Endometrial microvascular endothelial cells (primary cell): ENCODE measurements around the gene NRL. TPM values are rescaled to one million over a fixed set of nuclear protein-coding genes. Genes with fewer than 3 reads are reported as not detected.

Experiments used
- in situ Hi-C: cut with HindIII; loops from 2 replicates; pipeline ENCODE4 v1.10.0; 2017; ENCODE audit warnings: low sequenced_read_pairs, low pct_unique_long_range_greater_than_20kb; ENCODE audit errors: inconsistent ontology term
- total RNA-seq: library from RNA; depleted of rRNA; stranded (reverse); fragments of >200 nt; gene quantifications from one replicate; pipeline ENCODE4 v1.2.3, GENCODE V29; 2015; ENCODE audit errors: inconsistent ontology term

The NRL gene
- total RNA-seq, 1 donor from 2014 or later = 0.65 TPM

DNA sequence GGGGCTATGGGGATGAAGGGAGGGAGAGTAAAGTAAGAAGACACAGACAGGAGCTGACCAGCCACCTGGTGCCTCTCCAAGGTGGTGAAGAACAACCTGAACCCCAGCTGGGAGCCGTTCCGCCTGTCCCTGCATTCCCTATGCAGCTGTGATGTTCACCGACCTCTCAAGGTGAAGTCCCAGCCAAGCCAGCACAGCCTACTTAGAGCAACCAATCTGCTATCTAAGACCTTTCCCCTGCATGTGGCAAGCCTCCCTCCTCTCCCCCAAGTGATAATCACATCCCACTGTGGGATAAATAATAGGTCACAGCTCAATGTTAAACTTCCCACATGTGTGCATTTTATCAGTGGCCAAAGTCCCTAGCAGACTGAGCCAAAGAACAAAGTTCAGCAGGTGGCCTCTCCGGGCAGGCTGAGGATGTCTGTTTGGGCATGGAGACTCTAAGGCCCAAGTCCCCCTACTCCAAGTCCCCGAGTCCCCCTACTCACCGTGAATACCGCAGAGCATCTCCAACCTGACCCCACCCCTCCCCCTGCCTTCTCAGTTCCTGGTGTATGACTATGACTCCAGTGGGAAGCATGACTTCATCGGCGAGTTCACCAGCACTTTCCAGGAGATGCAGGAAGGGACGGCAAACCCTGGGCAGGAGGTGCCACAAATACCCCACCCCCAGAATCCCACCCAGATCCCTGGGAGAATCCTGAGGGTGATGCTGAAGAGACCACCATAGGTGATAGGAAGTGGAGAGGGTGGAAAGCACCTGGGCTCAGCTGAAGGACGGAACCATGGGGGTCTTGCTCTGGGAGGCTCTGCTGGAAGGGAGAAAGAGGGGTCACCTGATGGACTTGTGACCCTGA is 39.9 kb downstream of the NRL start:
- in situ Hi-C loops = no loop called here

DNA sequence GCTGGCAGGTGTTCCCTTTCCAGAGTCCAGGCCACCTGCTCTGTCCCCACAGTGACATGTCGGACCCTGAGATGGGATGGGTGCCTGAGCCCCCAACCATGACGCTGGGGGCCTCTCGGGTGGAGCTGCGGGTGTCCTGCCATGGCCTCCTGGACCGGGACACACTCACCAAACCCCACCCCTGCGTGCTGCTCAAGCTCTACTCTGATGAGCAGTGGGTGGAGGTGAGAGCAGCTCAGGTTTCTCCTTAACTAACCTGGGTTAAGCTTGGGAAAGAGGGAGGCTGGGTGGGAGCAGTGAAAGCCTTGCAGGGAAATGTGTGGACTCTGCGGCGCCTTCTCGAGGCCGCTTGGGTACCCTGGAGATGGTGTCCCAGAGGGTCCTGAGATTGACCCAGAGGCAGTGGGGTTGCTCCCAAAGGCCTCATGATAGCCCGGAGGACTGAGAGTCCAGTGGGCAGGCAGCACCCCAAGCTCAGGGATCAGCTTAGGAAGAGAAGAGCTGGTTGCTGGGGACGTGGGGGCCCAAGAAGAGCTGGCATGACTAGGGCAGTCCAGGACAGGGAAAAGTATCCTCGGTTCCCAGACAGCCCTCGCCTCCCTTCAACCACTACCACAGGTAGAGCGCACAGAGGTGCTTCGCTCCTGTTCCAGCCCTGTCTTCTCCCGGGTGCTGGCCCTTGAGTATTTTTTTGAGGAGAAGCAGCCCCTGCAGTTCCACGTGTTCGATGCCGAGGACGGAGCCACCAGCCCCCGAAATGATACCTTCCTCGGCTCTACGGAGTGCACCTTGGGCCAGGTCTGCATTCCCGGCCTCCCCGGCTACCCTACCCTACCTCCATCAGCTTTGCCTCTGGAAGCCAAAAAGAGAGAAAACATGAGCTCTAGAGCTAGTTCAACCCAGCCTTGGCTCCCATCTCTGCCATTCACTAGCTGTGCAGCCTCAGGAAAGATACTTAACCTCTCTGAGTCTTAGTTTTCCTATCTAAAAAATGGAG is 41.6 kb downstream of the NRL start:
- in situ Hi-C loops = no loop called here

DNA sequence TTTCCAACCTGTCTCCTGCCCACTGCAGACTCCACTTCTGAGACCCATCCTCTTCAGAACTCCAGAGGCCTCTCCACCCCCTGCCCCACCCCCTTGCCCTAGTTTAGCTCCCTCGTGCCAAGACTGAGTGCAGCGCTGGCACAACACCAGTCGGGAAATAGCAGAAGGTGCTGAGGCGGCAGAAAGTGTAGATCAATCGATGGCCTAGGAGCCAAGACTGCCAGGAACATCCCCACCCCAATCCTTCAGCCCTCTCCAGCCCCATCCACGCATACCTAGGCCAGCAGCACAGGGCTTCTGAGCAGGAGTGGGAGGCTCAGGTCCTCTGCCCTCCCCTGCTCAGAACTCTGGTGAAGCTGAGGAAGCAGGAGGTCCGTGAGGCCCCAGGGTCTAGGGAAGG is 42.3 kb downstream of the NRL start:
- in situ Hi-C loops = no loop called here

DNA sequence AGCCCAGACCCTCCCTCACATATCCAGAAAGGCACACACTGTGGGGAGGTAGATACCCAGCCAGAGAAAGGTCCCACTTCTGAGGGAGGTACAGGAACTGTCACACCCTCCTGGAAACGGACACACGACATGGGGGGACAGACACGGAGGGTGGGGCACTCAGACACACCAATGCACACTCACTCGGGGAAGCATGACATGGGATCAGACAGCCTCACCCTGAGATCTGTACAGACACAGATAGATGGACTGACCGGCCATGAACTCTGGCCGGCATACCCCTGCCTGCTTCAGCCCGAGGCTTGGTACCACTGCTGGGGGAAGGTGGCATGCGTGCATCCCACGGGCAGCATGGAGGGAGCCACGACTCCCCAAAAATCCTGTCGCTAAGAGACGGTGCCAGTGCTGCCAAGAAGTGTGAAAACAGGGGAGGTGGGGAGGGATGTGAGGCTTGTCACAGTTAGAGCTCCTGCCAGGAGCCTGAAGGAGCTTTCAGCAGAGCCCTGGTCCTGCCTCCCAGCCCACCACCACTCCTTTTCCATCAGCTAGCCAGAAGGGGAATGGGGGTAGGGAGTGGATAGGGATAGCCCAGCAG is 42.8 kb downstream of the NRL start:
- in situ Hi-C loops = no loop called here

DNA sequence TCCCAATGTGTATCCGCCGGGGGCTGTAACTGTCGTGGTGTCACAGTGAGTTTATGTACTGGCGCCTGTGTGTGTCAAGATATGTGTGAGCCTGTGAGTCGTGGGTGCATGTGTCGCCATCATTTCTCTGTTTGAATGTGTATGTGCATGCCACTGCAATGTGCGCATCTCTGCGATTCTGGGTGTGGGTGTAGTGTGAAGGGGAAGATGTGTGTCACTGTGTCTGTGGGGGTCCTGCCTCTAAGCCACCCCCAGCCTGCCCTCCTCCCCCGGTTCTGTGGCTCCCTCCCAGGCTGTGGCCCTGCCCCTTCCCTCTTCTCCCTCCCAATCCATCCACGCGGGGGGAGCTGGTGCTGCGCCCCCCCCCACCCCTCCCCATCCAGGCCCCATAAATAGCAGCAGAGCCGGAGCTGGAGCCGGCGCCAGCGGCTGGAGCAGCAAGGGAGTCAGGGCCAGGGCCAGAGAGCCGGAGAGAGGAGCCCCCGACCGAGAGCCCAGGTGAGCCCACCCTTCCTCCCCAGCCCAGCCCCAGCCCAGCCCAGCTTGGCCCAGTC is 43.5 kb downstream of the NRL start, which contains the start of gene CPNE6:
Gene CPNE6 (plus strand): TSS at position 419 of the 554 bp plus-strand sequence. CDS start 1,375 bp downstream, outside the sequence.
- in situ Hi-C loops = no loop called here

DNA sequence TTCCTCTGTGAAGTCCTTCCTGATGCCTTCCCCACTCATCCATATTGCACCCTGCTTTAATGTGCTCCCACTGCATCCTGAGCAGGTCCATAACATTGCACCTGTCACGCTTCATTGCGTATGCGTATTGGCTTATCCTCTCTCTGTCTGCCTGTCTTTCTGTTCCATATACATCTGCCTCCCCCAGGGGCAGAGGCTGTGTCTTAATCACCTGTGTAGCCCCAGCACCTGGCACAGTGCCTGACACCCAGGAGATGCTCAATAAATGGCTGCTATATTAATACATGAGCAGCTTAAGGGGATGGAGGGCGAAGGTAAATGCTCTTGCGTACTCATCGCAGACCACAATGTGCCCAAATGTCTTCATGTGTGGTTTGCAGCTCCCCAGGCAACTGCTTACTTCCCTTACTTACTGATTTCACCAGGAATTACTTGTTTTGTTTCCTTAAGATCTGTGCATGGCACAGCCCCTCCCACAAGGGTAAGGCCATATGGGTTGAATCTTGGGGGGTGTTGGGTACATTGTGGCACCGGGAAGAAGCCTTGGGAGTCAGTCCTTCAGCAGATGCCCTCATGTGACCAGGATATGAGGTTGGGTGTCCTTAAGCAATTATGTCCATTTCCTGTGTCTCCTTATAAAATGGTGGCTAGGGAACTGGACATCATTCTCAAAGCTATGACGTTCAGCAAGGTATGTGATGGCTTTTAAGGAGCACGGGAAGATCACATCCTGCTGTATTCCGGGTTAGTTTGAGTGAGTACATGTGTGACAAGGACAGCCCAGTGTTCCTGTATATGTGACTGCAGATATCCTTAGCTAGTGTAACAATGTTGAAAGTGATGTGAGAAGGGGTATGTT is 44.2 kb downstream of the NRL start:
- in situ Hi-C loops = no loop called here

DNA sequence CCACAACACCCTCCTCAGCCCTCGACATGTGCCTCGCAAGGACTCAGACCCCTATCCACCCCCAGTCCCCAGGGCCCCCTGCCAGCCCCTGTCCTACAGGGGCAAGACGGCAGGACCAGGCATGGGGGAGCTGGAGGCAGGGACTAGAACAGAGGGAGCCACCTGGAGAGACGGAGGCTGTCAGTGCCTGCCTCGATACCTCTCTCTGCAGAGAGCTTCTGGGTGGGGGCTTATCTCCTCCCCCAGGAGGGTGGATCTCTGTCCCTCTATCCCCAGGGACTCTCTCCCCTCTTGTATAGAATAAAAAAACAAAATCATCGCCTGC is 45.4 kb downstream of the NRL start:
- in situ Hi-C loops = no loop called here

DNA sequence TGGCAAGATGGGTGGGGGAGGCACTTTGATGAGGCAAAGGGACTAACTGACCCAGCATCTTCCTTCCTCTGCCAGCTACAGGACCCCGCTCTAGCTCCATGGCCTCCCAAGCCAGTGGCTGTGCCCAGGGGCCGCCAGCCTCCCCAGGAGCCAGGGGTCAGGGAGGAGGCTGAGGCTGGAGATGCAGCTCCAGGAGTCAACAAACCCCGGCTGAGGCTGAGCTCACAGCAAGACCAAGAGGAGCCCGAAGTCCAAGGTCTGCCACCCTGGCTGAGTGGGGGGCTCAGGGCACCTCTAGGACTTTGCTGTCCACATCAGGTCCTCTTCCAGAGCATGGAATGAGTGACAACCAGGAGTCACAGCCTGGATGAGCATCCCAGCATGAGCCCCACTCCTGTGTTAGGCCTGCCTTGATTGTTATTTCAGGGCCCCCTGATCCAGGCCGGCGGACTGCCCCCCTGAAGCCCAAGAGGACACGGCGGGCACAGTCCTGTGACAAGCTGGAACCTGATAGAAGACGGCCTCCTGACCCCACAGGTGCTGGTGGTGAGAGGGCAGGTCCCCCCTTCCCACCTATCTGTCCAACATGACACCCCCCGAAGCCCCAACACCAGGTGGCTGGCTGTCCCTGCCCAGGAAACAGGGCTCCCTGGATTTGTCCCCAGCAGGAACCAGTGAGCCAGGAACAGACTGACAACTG is 45.9 kb downstream of the NRL start:
- in situ Hi-C loops = no loop called here

DNA sequence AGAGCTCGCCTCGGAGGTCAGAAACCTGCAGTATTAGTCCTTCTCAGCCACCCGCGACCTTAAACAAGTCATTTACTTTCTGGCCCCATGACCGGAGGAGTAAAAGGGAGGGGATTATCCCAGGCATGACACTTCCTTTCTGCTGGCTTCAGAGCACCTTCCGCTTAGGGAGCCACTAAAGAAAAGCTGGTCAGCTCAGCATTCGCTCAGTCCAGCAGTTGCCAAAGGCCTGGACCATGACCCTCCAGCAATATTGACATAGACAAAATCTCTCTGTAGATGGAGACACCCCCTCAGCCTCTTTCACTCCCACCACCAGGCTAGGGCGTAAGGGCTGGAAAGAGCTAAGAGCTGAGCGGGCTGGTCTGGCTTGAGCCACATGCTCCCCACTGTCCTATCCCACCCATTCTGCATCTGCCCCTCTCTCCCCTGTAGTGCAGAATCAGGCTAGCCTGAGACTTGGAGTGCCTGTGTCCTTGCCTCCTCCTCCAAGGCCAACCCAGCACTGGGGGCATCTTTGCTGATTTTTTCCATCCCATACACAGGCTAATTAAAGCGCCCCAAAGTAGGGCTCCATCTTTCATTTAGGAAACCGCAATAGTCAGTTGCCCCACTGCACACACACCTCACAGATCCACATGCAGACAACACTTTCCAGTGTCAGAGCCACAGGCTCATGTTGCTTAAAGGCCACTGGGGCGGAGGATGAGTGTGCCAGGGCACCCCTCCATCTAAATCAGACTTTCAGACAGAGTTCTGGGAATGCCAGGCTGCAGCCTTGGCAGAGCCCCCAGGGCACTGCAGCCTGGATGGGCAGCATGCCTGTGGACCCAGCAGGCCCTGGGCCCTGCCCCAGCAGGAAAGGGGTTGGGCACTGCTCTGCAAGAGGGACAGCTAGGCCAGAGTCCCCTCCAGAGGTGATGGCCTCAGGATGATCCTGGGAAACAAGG is 47.3 kb downstream of the NRL start:
- in situ Hi-C loops = no loop called here

DNA sequence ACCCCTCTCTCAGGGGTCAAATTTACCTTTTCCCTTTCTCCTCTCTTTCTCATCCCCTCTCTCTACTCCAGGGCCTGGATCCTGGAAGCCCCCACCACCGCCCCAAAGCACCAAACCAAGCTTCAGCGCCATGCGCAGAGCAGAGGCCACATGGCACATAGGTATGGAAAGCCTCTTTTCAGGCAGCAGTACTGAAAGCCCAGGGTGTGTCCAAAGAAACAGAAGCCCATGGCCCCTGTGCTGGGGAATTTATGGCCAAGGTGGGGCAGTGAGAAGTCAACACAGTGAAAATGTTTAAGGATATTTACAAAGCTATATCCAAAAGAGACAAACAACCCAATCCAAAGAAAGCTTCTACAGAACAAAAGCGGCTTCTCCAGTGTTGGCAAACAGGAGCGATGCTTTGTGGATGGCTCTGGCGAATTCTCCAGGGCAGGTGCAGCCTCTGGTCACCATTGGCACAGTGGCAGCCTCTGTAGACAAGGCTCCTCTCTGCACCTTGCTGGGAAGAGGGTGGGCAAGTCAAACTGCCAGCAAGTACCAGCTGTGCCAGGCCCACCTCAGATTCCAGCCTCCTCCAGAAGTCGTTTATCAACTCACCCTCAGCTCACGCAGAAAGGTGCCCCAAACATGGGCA is 48.1 kb downstream of the NRL start:
- in situ Hi-C loops = no loop called here

DNA sequence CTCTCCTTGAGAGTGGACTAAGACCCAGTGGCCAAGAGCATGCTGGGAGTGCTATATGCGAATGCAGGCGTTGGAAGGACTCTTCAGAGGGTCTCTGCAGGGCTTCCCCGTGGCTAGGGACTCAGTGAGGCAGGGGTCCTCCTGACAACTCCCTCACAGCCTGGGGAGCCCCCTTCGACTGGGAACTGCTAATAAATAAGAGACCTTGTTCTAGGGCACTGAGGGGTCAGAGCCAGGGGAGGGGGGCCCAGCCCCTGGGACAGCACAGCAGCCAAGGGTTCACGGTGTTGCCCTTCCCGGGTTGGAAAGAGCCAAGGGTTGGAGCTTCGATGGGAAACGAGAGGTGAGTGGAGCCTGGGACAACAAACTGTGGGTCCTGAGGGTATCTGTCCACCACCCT is 49.3 kb downstream of the NRL start:
- in situ Hi-C loops = no loop called here

DNA sequence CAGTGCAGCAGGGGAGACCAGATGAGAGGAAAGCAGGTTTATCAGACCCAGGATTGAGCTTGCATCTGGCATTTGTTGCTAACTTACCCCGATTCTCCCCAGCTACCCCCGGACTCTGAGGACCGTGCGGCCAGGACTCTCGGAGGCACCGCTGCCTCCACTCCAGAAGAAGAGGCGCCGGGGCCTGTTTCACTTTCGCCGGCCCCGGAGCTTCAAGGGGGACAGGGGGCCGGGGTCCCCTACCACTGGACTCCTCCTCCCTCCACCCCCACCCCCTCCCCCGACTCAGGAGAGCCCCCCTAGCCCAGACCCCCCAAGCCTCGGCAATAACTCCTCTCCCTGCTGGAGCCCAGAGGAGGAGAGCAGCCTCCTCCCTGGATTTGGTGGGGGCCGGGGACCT is 49.9 kb downstream of the NRL start:
- in situ Hi-C loops = no loop called here

DNA sequence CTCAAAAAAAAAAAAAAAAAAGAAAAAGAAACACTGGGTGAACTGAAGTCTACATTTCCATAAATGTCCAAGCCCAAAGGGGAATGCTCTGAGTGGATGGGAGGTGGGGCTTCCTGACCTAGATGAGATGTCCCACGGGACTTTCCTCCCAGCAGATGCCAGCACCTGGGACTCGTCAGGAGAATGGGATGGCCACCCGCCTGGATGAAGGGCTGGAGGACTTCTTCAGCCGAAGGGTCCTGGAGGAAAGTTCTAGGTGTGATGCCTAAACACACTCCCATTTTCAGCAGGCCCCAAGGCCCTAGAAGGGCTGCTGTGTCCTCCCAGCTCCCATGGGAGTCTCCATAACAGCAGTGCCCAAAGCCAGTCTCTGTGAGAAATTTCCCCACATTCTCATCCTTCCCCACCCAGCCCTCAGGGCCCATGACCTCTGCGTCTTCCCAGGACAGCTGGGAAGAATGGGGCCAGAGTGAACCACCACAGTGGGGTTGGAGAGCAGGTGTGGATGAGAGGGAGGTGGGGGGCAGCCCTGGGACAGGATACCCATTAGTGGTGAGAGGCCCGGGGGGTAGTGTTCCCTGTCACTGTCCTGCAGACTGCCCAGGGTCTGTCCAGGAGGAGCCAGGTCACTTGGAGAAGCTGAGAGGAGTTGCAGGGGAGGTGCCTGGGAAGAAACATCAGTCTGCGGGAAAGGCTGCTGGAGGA is 50.5 kb downstream of the NRL start:
- in situ Hi-C loops = no loop called here

DNA sequence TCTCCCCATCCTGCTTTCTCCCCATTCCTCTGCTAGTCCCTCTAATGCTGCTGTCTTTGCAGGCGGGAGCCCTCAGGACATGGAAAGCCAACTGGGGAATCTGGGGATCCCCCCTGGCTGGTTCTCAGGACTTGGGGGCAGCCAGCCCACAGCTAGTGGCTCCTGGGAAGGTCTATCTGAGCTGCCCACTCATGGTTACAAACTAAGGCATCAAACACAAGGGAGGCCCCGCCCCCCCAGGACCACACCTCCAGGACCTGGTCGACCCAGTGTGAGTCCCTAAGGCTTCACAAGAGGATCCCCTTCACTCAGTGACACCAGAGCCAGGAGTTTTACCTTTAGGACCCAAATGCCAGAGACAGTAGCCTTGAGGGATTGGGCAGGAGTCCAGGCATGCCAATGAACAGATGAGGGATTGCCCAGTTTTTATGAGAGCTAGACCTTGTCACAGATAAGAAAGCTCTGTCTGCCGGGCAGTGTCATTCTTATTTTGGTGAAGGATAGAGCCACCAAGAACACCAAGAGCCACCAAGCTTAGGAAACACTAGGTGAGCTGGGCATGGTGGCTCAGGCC is 51.4 kb downstream of the NRL start:
- in situ Hi-C loops = no loop called here

DNA sequence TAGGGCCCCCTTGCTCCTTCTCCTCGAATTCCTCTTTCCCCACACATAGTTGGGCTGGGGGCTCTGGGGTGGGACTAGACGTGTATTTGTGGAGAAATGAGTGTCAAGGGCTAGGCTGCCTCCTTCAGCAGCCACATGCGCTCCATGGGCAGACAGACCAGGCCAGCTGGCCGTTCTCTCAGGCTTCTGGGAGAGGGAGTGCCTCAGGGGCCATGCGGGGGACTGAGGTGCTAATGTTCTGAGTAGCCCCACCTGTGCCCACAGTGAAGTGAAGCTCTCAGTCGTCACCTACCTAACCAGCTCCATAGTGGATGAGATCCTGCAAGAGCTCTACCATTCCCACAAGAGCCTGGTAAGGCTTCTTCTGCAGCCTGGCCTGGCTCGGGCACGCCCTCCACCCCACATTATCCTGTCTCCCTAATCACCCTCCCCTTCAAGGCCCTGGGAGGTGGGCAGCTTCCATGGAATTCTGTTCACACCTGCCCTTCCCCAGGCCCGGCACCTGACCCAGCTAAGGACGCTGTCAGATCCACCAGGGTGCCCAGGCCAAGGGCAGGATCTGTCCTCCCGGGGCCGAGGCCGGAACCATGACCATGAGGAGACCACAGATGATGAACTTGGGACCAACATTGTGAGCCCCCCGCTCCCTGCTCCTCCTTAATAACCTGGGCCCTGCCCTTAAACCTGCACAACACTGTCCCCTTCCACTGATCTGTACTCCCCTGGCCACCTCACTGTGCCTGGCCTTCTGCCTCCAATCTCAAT is 52.4 kb downstream of the NRL start:
- in situ Hi-C loops = no loop called here
